ENCODE measurements around the gene C12orf42. TPM values are rescaled to one million over a fixed set of nuclear protein-coding genes. Genes with fewer than 3 reads are reported as not detected.

Gene C12orf42
- total RNA-seq, 1 experiment from 2014 or later, result not detected

DNA sequence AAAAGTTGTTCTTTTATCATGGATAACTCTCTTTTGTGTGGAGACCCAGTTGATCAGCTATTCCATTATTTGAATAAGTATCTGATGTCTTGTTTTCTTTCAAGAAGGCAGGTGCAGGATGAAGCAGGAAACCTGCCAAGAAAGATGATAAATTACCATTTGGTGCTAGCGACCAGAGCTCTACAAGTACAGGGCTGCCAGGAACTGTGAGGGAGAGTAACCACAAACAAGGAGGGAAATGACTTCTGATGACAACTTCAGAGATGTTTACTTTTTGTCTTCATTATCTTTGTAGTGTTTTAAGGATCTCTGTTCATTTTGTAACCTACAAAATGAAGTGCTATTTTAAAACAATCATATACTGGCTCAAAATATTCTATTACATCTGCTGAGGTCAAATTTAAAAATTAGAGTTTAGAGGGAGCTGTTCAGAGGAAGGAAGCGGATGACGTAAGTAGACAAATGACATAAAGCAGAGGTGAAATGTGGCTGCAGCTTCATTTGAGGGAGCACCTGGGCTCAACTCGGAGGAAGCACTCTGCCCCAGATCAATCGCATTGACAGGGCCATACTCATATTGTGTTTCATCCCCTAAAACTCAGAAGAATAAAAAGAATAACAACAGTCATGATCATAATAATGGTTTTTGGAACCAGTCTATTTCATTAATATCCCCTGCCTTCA lies 226.8 kb downstream of the C12orf42 start:
- H3K18ac ChIP-seq (ENCODE audit: insufficient read length, low read depth, low read length), result no peak overlapping the region
- H3K27ac Mint-ChIP-seq, result no peak overlapping the region
- H4K8ac ChIP-seq (replicated peaks; ENCODE audit: insufficient read length, low read depth, low read length), result no peak overlapping the region
- H3K9me3 ChIP-seq (ENCODE audit: control insufficient read depth, low read depth, low read length), result no peaks in the 10 kb centered on the region
- H2AFZ ChIP-seq (ENCODE audit: low read length), result no peak overlapping the region
- H3K4me3 Mint-ChIP-seq, result no peak overlapping the region
- H2AK5ac ChIP-seq (ENCODE audit: insufficient read length, low read length), result no peak overlapping the region
- no peak overlapping the region for H3K4ac ChIP-seq (ENCODE audit: low read depth, low read length)
- H3K9ac ChIP-seq (ENCODE audit: extremely low read depth, insufficient read length, low read length), result no peak overlapping the region
- H4K20me1 ChIP-seq (ENCODE audit: control insufficient read depth, insufficient read depth, insufficient read length), result no peaks in the 10 kb centered on the region
- H2BK15ac ChIP-seq (ENCODE audit: low read depth, low read length), result no peak overlapping the region
- H3K56ac ChIP-seq (ENCODE audit: insufficient read length, low read depth, low read length), result no peak overlapping the region
- H3K14ac ChIP-seq (ENCODE audit: insufficient read depth, low read length), result no peak overlapping the region
- H3K23me2 ChIP-seq (ENCODE audit: insufficient read length, low read depth, low read length, poor library complexity, severe bottlenecking), result no peaks in the 10 kb centered on the region
- peaks cover 2 to 3% of the 10 kb centered on the region in 2 experiments; a peak in 2 of 4 replicates for H3K4me1 Mint-ChIP-seq
- no peak overlapping the region for H4K91ac ChIP-seq (ENCODE audit: insufficient read length, low read depth, low read length)
- no peaks in the 10 kb centered on the region; the same call in 1 of the 2 replicates for H3K27me3 Mint-ChIP-seq (ENCODE audit: low read depth)
- H3K4me1 ChIP-seq (ENCODE audit: insufficient read depth, low read length), result no peaks in the 10 kb centered on the region
- no peak overlapping the region for H3K4me2 ChIP-seq (ENCODE audit: insufficient read depth, insufficient read length, low read length)
- no peaks in the 10 kb centered on the region for H3K36me3 Mint-ChIP-seq (ENCODE audit: insufficient read depth in 1 of 3, low read depth in 3 of 3)
- H2BK120ac ChIP-seq (ENCODE audit: low read depth, low read length, poor library complexity, severe bottlenecking), result no peak overlapping the region
- no peaks in the 10 kb centered on the region for H3K27me3 ChIP-seq (ENCODE audit: insufficient read depth, low read length)
- no peak overlapping the region for H3T11ph ChIP-seq (ENCODE audit: low read length)
- no peak overlapping the region for H4K5ac ChIP-seq (ENCODE audit: insufficient read length, low read depth, low read length)
- no peak for DNase-seq
- no peak overlapping the region for H2BK5ac ChIP-seq (ENCODE audit: insufficient read length, low read length)
- H3K79me1 ChIP-seq (ENCODE audit: insufficient read depth, low read depth, low read length, poor library complexity, severe bottlenecking), result no peaks in the 10 kb centered on the region
- TF ChIP-seq CTCF (conservative IDR thresholded peaks at IDR 0.05), result no peak
- no peaks in the 10 kb centered on the region for H3K79me2 ChIP-seq (ENCODE audit: insufficient read depth, low read length)
- no peak overlapping the region for H2BK20ac ChIP-seq (ENCODE audit: low read depth, low read length, poor library complexity, severe bottlenecking)
- no peak overlapping the region for H2BK12ac ChIP-seq (ENCODE audit: insufficient read length, low read depth, low read length)
- H3K9me3 Mint-ChIP-seq, result no peaks in the 10 kb centered on the region
- WGBS (ENCODE audit: extremely low coverage, insufficient read length, low lambda C conversion rate), result no CpG with 5 or more reads among the region's 5 CpGs
- no peak overlapping the region for H3K27ac ChIP-seq (ENCODE audit: insufficient read length, low read depth, low read length)
- H3K23ac ChIP-seq (ENCODE audit: insufficient read length, low read depth, low read length), result no peak overlapping the region
